Ecto neural progenitor cell (in vitro differentiated cells): Measurements from ENCODE around the gene TEDC1.
"Not testable (repeated sequence)": the region's sequence is repeated elsewhere in the genome, so short reads cannot be mapped to it uniquely, and the experiment has no call there.

Source experiments
- DNase-seq: peaks from one replicate; pipeline ENCODE4 v3.0.0-alpha.2; 2018; ENCODE audit warnings: low spot score

TEDC1 gene

DNA sequence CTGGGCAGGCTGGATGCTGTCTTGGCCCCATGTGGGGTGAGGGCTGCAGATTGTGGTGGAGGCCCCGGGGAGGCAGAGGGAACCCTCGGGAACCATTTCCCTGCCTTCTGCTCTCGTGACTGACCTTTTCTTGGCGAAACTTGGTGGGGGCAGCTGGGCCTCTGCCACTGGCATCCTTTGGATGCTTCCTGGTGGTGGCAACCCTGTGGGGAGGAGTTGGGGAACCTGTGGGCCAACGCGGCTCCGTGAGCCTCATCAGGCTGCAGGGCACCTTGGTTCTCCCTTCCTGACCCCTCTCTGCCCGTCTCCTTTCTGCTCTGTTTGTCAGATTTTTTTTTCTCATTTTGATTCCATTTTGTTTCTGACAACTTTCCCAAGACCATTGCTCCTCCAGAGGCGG, 49.8 kb downstream of the TEDC1 start:
- DNase-seq = no peak

DNA sequence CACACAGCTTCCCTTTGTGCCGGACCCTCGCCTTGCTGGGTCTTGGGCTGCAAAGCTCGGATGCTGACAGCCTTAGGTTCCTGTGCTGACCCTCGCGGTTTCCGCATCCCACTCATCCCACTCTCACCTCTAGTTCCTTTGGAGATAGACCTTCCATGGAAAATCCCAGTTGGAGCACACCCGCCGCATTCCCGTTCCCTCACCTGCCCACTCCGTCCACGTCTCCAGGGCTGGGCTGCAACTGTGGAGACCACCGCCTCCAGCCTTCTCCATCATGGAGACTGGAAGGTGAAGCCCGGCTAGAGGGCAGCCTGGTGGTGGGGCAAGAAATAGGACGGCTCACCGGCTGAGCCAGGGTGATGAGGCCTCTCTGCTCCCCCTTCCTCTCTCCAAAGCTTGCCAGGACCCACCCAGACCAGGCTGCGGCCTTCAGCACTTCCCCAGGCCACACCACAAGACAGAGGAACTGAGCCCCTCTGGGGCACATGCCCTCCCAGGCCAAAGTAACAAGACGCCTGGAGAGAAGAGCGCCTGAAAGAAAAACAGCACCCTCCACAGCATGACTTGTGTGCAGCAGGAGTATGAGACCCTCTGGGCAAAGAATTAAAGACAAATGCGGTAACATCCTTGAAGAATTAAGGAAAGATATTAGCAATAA, 50.3 kb downstream of the TEDC1 start:
- DNase-seq = no peak

DNA sequence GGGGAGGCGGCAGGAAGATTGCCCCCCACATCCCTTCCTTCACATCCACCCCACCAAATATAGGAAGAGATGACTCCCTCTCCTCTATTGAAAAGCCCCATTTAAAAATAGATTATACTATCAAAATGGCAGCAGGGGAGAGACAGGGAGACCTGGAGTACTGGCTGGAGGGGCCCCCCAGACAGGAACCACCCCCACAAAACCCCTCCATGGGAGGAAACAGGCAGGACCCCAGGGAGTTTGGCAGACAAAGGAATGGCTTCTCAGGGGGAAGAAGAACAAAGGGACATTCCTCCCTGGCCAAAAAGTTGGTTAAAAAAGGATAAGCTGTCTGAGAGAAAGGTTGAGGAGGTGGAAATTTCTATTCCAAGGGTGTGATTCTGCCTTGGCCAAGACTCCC, 54.6 kb downstream of the TEDC1 start:
- DNase-seq = not testable (repeated sequence)

DNA sequence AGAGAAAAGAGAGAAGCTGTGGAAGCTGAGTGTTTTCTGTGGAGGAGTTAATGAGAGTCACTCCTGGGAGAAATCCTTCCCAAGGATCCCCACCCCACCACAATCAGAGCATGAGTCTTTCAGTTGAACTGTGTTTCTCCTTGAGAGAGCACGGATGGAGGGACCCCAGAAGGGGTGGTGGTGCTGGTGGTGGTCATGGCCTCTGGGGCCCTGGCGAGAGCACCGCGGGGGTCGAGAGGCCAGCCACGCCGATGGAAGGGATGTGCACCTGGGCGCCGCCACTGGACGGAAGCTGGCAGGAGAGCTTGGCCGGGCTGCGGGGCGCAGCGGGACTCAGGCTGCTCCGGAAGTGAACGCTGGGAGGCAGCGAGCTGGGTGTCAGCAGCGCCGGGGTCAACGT, 55.4 kb downstream of the TEDC1 start:
- not testable (repeated sequence) for DNase-seq

DNA sequence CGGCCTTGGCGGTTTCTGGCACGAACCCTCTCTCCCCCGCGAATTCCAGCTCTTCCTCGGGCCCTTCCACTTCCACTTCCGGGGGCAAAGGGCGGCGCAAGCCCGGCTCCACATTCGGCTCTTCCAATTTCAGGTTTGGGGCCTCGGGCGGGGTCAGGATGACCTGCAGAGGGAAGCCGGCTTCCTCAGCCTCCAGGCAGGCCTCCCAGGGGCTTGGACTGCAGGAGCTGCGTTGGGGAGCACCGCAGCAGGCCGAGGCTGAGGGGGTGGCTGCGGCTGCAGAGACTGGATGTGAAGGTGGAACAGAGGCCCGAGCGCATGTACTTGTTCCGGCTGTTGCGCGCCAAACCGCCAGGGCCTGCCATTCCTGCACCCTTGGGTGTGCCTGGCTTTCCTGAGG, 56.0 kb downstream of the TEDC1 start:
- not testable (repeated sequence) for DNase-seq

DNA sequence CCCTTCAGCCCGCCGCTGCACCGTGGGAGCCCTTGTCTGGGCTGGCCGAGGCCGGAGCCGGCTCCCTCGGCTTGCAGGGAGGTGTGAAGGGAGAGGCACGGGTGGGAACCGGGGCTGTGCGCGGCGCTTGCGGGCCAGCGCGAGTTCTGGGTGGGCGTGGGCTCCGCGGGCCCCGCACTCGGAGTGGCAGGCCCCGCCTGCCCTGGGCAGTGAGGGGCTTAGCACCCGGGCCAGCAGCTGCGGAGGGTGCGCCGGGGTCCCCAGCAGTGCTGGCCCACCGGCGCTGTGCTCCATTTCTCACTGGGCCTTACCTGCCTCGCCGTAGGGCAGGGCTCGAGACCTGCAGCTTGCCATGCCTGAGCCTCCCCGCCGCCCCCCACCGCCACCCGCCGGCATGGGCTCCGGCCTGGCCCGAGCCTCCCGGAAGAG, 56.7 kb downstream of the TEDC1 start:
- no peak for DNase-seq
